Thyroid gland (tissue), 4 donors: ENCODE data around the gene FNBP1. TPM values are rescaled to one million over a fixed set of nuclear protein-coding genes. Genes with fewer than 3 reads are reported as not detected.
"Not testable (repeated sequence)": the region's sequence is repeated elsewhere in the genome, so short reads cannot be mapped to it uniquely, and the experiment has no call there.

ENCODE experiments used
- DNase-seq, 2 donors: peaks; one replicate each; pipeline ENCODE4 v3.0.0-alpha.2; 2019
- H3K27ac ChIP-seq, 3 donors: fragments of 200-600 bp; sonication (generic); 1 replicate in 2 of 3; 2 replicates in 1 of 3; pipeline ENCODE4 v1.5.1; 2016 to 2019; ENCODE audit warnings: mild to moderate bottlenecking in 1 of 3, moderate library complexity in 1 of 3
- H3K27me3 ChIP-seq: fragments of 200-600 bp; sonication (generic); one replicate; pipeline ENCODE4 v1.5.1; 2019
- H3K36me3 ChIP-seq, 2 donors: fragments of 200-600 bp; sonication (generic); one replicate each; pipeline ENCODE4 v1.5.1; 2016 to 2019
- H3K4me1 ChIP-seq, 2 donors: fragments of 200-600 bp; sonication (generic); one replicate each; pipeline ENCODE4 v1.5.1; 2017 to 2019
- H3K4me3 ChIP-seq, 3 donors: fragments of 200-600 bp; sonication (generic); replicated peaks in 1 of 3; 1 replicate in 2 of 3; 2 replicates in 1 of 3; pipeline ENCODE4 v1.5.1; 2016; ENCODE audit warnings: mild to moderate bottlenecking in 1 of 3
- H3K9me3 ChIP-seq: fragments of 200-600 bp; sonication (generic); one replicate; pipeline ENCODE4 v1.5.1; 2017
- POLR2A ChIP-seq, 2 donors: fragments of 450-650 bp; IDR thresholded peaks; one replicate each; pipeline ENCODE4 v1.6.1; 2017; ENCODE audit warnings: antibody characterized with exemption in 2 of 2, mild to moderate bottlenecking in 2 of 2, moderate library complexity in 1 of 2
- WGBS, 2 donors: methylation state at CpG; one replicate each; pipeline ENCODE4 v1.1.5; 2017; 5-methylcytosine and 5-hydroxymethylcytosine counted together
- intact Hi-C: fragments of 100-400 bp; cut with DNase I; formaldehyde crosslinking; loops from one replicate; pipeline ENCODE4 v1.15.1; 2023
- total RNA-seq, 4 donors: library from RNA; depleted of rRNA; stranded (reverse); fragments of >200 nt; gene quantifications; one replicate each; pipeline ENCODE4 v1.2.3, GENCODE V29; 2016
- TF ChIP-seq, protein P1 (sequence below), 6 experiments: fragments of 200-600 bp in 3 of 6; fragments of 450-650 bp in 3 of 6; sonication (generic) in 3 of 6; IDR thresholded peaks; one replicate each; pipeline ENCODE4 v1.5.1; 2016 to 2019; ENCODE audit warnings: antibody characterized with exemption in 6 of 6, mild to moderate bottlenecking in 2 of 6, inconsistent platforms in 1 of 6, moderate library complexity in 1 of 6

FNBP1 gene
- total RNA-seq, 4 donors from 2014 or later, result 55.8 to 78.5 (median 76.0) TPM

DNA sequence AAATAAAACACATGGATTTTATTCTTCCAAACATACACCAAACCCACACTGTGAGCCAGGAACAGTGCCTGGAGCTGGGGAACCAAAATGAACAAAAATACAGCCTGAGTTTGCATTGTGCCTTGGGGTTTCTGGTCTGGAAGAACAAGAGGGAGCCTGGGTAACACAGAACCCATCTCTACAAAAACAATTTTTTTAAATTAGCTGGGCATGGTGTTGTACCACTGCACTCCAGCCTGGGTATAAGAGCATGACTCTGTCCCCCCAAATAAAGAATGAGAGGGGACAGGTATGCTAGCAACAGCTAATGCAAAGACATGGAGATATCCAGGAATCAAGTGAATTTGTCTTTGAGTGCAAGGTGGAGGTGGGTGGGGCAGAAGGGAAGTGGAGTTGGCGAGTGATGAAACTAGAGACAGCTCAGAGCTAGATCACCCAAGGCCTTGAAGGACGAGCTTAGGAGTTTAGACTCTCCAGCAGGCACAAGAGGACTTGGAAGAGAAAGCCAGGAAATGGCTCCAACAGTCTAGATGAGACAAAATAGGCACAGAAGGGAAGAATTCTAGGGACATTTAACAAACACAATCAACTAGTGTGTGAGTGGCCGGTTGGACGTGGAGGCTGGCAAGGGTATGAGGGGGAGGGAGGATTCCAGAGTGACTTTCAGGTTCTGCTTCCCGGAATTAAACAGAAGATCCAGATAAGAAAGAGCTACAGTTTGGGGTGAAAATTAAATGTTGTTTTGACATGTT, 47.4 kb downstream of the FNBP1 start:
- no peak for TF ChIP-seq POLR2A (IDR thresholded peaks at IDR 0.05)
- TF ChIP-seq, protein P1, sequence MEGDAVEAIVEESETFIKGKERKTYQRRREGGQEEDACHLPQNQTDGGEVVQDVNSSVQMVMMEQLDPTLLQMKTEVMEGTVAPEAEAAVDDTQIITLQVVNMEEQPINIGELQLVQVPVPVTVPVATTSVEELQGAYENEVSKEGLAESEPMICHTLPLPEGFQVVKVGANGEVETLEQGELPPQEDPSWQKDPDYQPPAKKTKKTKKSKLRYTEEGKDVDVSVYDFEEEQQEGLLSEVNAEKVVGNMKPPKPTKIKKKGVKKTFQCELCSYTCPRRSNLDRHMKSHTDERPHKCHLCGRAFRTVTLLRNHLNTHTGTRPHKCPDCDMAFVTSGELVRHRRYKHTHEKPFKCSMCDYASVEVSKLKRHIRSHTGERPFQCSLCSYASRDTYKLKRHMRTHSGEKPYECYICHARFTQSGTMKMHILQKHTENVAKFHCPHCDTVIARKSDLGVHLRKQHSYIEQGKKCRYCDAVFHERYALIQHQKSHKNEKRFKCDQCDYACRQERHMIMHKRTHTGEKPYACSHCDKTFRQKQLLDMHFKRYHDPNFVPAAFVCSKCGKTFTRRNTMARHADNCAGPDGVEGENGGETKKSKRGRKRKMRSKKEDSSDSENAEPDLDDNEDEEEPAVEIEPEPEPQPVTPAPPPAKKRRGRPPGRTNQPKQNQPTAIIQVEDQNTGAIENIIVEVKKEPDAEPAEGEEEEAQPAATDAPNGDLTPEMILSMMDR (IDR thresholded peaks at IDR 0.05), result no peak
- DNase-seq, result no peak
- peak overlapping the region; percentile 35 to 75 (median 70) for H3K27ac ChIP-seq
- WGBS, 2 donors, result 45 to 61% methylated on average over 5 of the region's 5 CpGs
- no peaks in the 10 kb centered on the region for H3K36me3 ChIP-seq
- H3K9me3 ChIP-seq, result no peaks in the 10 kb centered on the region
- intact Hi-C loops, result no loop called here
- H3K4me3 ChIP-seq, result no peak overlapping the region
- H3K27me3 ChIP-seq, result no peaks in the 10 kb centered on the region
- peaks cover 19 to 35% of the 10 kb centered on the region in 2 donors for H3K4me1 ChIP-seq

DNA sequence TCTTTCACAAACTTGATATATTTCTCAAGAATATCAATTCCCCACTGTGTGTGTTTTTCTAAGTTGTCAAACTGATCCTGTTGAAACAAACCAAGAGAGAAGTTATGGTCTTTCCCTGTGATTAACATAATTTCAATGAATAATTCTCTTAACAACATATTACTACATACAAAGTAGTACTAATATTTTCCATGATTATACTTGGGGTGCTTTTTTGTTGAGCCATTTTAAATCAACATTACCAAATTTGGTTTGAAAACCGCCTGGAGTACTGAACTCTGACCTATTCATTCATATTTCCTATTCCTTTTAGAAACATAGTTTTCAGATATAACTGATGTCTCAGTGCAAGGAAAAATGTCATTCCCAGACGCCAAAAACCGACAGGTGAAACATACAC, 48.1 kb downstream of the FNBP1 start:
- 49 to 69% methylated on average over 3 of the region's 3 CpGs for WGBS, 2 donors
- H3K27ac ChIP-seq, result peak overlapping the region; percentile 35 to 75 (median 70)

DNA sequence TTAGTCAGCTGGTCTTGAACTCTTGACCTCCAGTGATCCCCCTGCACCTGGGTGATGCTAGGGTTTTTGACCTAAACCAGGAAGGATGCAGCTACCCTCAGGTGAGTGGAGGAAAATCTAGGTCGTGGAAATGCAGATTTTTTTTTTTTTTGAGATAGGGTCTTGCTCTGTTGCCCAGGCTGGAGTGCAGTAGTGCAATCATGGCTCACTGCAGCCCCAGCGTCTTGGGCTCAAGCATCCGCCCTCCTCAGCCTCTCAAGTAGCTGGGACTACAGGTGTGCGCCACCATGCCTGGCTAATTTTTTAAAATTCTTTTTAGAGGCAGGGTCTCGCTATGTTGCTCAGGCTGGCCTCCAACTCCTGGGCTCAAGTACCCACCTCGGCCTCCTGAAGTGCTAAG, 51.9 kb downstream of the FNBP1 start:
- H3K4me3 ChIP-seq, intact Hi-C loops, H3K9me3 ChIP-seq, H3K27me3 ChIP-seq, H3K36me3 ChIP-seq: not testable (repeated sequence)
- peak in 1 of 2 donors; percentile 23 for DNase-seq
- H3K4me1 ChIP-seq, result peaks cover 47 to 58% of the 10 kb centered on the region in 2 donors
- peak overlapping the region in 1 of 3 donors; percentile 74 for H3K27ac ChIP-seq
- WGBS, 2 donors, result 71 to 74% methylated on average over 6 of the region's 6 CpGs

More for the DNA sequence above, 48.1 kb downstream of the FNBP1 start:
- TF ChIP-seq POLR2A (IDR thresholded peaks at IDR 0.05), result no peak
- TF ChIP-seq, protein P1 (IDR thresholded peaks at IDR 0.05), result no peak
- Histone ChIP-seq H3K9me3 (no peaks in the 10 kb centered on the region), H3K4me1 (peaks cover 24 to 42% of the 10 kb centered on the region in 2 donors), H3K36me3 (no peaks in the 10 kb centered on the region), H3K4me3 (no peak overlapping the region), H3K27me3 (no peaks in the 10 kb centered on the region)
- no peak for DNase-seq
- intact Hi-C loops, result no loop called here

- peak overlapping the region; percentile 36 to 74 (median 61) for H3K27ac ChIP-seq
- WGBS, 2 donors, result 73 to 74% methylated on average over 6 of the region's 6 CpGs
Observed at GRCh38 chr9:129990269-129991010, 52.5 kb downstream of the FNBP1 start.

GRCh38 chr9:129989740-129990139, 53.2 kb downstream of the FNBP1 start:
- Histone ChIP-seq H3K36me3 (no peaks in the 10 kb centered on the region), H3K27ac (peak overlapping the region; percentile 36 to 74 (median 72)), H3K9me3 (no peaks in the 10 kb centered on the region), H3K4me3 (no peak overlapping the region), H3K4me1 (peaks cover 47 to 53% of the 10 kb centered on the region in 2 donors), H3K27me3 (no peaks in the 10 kb centered on the region)
- WGBS, 2 donors, result 61 to 66% methylated on average over 7 of the region's 7 CpGs
- intact Hi-C loops, result no loop called here
- peak; percentile 49 to 63 for DNase-seq
- TF ChIP-seq, protein P1 (IDR thresholded peaks at IDR 0.05), result no peak
- TF ChIP-seq POLR2A (IDR thresholded peaks at IDR 0.05), result no peak

More at GRCh38 chr9:129990269-129991010, 52.5 kb downstream of the FNBP1 start:
- intact Hi-C loops, result no loop called here
- no peak overlapping the region for H3K4me3 ChIP-seq
- H3K4me1 ChIP-seq, result peaks cover 44 to 53% of the 10 kb centered on the region in 2 donors
- no peaks in the 10 kb centered on the region for H3K9me3 ChIP-seq
- H3K27me3 ChIP-seq, result no peaks in the 10 kb centered on the region
- H3K36me3 ChIP-seq, result no peaks in the 10 kb centered on the region
- DNase-seq, result no peak
- TF ChIP-seq POLR2A (IDR thresholded peaks at IDR 0.05), result no peak

DNA sequence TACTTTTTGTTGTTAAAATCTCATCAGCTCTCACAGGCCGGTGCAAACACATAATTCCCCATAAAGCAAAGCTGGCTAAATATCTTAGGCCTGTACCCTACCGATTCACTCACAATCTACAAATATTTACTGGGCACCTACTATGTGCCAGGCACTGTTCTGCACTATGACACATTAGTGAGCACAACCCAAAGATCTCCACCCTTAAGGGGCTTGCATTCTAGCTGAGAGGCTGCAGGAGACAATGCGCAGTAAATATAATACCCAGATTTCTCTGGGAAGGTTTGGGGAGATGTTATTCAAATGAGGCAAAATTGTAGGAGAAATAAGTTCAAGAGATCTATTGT, 53.7 kb downstream of the FNBP1 start:
- TF ChIP-seq POLR2A (IDR thresholded peaks at IDR 0.05), result no peak
- TF ChIP-seq, protein P1 (IDR thresholded peaks at IDR 0.05), result no peak
- Histone ChIP-seq H3K27me3 (no peaks in the 10 kb centered on the region), H3K27ac (peak overlapping the region; percentile 36 to 74 (median 72)), H3K4me3 (no peak overlapping the region), H3K4me1 (peaks cover 48 to 52% of the 10 kb centered on the region in 2 donors), H3K9me3 (no peaks in the 10 kb centered on the region), H3K36me3 (no peaks in the 10 kb centered on the region)
- WGBS, 2 donors, result 69 to 78% methylated on average over 3 of the region's 3 CpGs
- intact Hi-C loops, result no loop called here
- no peak for DNase-seq
